Stimulated activated CD8-positive, alpha-beta memory T cell treated with anti-CD3 and anti-CD28 coated beads, Interleukin-4, amount 100 ng/mL, for 4 hours (primary cell): Measurements from ENCODE around the gene KCNG2.
"Not testable (repeated sequence)": the region's sequence is repeated elsewhere in the genome, so short reads cannot be mapped to it uniquely, and the experiment has no call there.

Source experiments
- DNase-seq, 2 donors: peaks; one replicate each; pipeline ENCODE4 v3.0.0-alpha.2; 2020; ENCODE audit warnings: low read depth in 2 of 2, low spot score in 1 of 2

The KCNG2 gene, protein sequence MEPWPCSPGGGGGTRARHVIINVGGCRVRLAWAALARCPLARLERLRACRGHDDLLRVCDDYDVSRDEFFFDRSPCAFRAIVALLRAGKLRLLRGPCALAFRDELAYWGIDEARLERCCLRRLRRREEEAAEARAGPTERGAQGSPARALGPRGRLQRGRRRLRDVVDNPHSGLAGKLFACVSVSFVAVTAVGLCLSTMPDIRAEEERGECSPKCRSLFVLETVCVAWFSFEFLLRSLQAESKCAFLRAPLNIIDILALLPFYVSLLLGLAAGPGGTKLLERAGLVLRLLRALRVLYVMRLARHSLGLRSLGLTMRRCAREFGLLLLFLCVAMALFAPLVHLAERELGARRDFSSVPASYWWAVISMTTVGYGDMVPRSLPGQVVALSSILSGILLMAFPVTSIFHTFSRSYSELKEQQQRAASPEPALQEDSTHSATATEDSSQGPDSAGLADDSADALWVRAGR

DNA sequence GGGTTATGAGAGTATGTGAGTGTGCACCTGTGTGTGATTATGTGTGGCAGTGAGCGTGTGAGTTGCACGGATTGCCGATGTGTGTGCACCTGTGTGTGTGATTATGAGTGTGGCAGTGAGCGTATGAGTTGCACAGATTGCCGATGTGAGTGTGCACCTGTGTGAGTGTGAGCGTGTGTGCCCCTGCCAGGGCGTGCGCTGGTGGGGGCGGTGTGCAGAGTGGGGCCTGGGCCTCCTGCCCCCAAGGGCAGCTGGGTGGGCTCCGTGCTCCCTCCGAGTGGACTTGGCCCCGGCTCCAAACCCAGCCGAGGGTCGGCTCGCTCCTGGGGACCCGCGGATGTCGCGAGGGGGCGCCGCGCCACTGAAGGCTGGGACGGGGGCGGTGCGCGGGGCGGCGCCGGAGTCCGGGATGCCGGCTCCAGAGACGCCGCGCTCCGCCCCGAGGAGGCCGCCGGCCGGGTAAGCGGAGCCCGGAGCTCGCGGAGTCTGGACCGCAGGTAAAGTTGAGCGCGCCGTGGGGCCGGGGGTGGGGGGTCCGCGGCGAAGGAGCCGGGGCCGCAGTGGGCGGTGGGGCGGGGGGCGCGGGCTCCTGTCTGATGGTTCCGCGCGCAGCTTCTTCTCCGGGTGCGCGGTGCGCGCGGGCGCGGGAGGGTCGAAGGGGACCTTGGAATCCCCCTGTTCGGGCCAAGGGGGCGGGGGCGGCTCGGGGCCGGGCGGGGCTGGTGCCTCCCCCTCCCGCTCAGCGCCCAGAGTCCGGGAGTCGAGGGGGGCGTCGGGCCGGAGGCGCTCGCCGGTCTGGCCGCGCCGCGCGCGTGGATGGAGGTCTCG lies at the start of gene KCNG2:
KCNG2 (plus strand) TSS at position 421 of the 828 bp plus-strand sequence. CDS start 65,730 bp downstream, outside the sequence.
- no peak for DNase-seq

DNA sequence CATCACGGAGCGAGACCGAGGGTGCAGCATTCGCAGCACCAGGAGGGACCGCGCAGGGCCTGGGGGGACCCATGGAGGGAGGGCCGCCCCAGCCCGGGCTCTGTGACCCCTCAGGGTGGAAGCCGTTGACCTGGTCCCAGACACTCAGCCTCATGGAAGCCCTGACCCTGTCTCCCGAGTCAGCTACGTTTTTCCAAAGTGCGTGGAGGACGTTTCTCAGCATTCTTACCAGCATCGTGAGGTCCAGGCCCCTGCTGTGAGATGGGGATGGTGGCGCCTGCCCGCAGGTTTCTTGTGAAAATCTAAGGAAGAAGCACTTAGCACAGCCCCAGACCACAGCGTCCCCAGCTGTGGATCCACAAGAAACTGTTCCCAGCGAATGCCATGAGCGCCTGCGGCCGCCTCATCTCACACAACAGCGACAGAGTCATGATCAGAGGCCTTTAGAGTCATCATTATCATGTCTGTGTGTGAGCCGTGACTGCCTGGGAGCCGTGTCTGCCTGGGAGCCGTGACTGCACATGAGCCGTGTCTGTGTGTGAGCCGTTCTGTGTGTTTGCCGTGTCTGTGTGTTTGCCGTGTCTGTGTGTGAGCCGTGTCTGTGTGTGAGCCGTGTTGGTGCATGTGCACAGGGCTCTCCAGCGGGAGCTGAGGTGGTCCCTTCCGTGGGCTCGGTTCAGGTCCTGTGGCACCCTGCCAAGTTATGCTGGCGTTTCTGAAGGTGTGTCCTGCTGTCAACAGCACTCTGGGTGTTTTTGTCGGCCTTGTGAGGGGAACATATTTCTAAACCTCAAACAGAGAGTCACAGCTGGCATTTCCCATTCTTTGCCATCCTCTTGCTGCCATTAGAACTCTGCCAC lies 49.2 kb upstream of the KCNG2 start:
- no peak for DNase-seq

DNA sequence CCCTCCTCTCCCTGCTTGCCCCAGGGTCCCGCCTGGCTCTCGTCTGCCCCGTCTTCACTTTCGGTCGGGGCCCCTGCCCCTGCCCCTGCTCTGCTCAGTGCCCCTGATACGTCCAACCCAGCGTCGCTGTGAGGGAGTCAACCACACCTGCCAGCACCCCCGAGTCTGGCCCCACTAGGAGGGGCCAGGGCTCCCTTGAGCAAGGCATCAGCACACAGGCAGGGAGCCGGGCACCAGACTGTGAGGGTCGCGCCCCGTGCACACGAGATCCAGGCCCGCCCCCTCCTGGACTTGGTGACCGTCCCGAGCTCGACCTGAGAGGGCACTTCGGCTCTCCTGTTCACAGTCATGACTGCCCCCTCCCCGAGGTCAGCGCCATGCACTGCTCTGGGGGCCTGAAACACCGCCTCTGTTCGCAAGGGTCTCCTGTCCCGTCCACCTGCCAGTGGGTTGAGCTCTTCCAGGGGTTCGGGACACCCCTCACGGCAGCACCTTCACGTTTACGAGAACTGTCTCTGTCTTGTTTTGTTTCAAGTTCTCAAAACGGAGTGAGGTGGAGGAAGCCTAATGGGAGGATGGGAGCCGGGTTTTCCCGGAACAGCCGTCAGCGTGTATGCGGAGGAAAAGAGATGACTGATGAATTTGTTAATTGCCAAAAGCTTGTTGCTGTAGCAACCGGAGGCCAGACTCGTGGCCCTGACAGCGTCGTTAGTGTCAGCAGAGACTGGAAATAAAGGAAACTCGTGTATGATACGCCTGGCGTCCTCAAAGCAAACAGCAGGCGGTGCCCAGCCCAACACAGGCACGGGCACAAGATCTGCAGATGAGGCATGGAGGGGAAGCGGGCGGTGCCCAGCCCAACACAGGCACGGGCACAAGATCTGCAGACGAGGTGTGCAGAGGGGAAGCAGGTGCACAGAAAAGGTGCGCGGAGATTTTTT lies 48.2 kb upstream of the KCNG2 start:
- no peak for DNase-seq

DNA sequence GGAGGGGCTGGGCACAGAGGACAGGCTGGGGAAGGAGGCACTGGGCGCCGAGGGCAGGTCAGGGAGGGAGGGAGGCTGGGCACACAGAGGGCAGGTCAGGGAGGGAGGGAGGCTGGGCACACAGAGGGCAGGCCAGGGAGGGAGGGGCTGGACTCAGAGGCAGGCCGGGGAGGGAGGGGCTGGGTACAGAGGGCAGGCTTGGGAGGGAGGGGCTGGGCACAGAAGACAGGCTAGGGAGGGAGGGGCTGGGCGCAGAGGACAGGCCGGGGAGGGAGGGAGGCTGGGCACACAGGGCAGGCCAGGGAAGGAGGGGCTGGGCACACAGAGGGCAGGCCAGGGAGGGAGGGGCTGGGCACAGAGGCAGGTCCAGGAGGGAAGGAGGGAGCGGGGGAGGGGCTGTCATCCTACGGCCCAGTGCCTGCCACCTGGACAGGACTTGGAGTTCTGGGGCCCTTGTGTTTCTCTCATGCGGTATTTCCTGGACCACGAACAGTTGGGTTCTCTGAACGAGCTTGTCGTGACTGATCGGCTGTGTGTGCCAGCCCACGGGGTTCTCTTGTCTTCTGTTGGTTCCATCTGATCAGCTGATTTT lies 46.7 kb upstream of the KCNG2 start:
- no peak for DNase-seq

DNA sequence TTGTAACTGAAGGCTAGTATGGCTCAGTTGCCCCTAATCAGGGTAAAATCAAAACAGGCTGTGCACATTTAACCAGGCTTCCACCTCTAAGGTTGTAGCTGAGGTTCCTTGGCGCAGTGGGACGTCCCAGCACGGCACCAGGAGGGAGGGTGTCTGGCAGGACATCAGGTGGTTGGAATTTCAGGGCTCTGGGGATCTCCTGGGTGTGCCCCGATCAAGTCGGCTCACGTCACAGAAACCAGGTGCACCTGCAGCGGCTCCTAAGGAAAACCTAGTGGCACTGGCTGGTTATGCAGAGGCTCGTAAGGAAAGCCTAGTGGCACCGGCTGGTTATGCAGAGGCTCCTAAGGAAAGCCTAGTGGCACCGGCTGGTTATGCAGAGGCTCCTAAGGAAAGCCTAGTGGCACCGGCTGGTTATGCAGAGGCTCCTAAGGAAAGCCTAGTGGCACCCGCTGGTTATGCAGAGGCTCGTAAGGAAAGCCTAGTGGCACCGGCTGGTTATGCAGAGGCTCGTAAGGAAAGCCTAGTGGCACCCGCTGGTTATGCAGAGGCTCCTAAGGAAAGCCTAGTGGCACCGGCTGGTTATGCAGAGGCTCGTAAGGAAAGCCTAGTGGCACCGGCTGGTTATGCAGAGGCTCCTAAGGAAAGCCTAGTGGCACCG lies 45.7 kb upstream of the KCNG2 start:
- not testable (repeated sequence) for DNase-seq

DNA sequence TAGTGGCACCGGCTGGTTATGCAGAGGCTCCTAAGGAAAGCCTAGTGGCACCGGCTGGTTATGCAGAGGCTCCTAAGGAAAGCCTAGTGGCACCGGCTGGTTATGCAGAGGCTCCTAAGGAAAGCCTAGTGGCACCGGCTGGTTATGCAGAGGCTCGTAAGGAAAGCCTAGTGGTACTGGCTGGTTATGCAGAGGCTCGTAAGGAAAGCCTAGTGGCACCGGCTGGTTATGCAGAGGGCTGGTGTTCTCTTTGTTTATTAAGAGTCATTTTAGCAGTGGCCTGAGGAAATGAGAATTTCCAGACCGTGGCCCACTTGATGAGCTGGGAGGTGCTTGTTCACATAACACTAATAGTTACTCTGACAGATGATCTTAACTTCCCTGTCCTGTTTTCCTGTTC lies 44.8 kb upstream of the KCNG2 start:
- not testable (repeated sequence) for DNase-seq

DNA sequence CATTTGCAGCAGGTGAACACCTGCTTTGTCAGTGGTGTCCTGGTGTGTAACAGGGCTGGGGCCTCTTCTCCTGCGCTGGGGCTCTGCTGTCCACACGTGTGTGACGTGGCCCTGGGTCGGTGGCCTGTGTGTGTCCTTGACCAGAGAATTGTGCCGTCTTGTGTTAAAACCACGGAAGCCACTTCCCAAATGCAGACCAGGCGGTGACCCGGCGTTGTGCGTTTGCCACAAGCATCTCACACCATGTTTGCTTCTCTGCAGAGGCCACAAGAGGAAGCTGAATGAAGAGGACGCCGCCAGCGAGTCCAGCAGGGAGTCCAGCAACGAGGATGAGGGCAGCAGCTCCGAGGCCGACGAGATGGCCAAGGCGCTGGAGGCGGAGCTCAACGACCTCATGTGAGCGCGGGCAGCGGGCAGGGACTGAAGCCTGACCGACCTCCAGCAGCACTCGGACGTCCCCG lies 44.3 kb upstream of the KCNG2 start:
- DNase-seq = no peak

DNA sequence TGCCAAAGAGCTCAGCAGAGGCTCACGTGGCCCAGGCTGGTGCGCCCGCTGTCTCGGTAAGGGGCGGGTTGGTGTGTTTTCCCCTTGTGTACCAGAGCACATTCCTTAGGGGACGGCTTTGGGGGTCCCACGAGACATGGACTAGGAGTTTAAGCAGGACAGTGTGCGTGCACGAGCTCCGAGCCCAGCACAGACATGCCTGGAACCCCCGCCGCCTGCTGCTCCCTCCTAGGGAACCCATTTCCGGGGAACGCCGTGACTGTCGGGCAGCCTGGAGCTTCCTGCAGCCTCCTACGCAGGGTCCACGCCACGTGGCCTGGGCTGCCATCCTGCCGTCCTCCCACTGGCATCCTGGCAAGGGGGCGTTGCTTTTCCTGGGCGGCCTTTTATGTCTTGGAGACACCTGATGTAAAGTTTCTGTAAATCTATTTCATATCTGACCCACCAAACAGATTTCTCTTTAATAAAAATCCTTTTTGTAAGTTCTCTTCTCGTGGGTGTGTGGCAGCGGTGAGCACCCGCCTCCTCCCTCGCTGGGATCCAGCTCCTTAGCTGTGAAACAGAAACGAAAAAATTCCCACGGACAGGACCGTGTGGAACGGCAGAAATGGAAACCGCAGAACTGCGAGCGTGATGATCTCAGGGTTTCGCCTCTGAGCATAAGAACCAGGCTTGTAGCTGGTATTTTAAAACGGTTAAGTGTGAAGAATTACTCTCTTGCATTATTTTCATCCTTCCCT lies 43.5 kb upstream of the KCNG2 start:
- DNase-seq = no peak

DNA sequence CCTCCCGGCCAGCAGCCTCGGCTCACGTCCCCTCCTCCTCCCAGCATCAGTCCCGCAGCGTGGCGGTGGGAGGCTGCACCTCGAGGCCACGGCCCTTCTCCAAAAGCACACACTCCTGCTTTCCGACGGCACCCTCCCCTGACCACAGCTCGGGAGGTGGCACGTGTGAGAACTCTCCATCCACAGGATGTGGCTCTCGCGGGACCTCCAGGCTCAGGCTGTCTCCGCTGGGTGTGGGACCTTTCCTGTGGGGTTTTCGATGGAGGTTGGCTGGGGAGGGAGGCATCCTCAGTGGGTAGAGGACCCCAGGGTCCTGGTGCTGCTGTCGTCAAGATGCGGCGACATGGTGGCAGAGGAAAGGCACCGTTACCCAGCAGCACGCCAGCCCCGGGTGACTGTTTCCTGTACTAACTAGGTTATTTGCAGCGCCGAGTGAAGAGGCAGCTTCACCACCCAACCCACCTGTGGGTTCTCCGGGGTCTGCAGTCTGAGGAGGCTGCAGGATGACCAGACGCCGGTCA lies 42.8 kb upstream of the KCNG2 start:
- no peak for DNase-seq

DNA sequence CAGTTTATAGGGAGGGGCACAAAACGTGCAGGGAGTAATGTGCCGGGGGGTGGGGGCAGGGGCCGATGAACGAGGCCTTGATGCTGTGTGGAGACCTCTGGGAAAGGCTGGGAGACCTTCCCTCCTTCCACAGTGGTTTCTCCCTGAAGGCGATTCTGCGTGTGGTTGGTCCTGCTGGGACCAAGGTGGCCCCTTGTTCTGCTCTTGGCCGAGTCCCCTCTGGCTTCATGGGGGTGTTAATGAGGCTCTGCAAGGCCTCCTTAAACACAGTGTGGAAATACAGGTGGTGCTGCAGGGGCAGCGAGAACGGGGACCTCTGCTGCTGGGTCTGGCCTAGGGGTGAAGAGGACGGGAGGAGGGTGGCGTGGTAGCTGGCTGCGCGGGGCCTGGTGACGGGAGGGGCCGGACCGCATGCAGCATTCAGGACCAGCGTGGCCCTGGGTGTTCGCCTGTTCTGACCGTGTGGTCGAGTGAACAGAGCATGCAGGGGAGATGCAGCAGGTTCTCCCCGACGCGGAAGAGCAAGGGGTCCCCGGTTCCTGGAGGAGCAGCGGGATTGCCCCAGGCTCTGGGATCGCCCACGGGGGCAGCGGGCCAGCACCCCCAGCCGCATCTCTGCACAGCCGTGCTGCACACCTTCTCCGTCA lies 42.1 kb upstream of the KCNG2 start:
- no peak for DNase-seq

DNA sequence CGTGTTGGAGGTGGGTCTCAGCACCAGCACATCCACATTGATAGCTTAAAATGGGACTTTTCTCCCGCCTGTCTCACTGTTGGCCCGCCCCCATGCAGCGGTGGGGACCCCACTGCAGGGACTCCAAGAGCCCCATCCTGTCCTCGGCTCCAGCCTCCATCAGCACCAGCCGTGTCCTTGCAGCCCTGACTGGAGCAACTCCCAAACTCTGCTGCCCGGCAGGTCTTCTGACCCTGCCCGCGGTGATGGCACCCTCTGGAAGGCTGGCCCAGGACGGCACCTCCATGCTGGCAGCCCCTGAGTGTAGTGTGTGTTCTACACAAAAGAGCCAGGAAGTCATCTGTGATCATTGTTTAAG lies 41.6 kb upstream of the KCNG2 start:
- no peak for DNase-seq

DNA sequence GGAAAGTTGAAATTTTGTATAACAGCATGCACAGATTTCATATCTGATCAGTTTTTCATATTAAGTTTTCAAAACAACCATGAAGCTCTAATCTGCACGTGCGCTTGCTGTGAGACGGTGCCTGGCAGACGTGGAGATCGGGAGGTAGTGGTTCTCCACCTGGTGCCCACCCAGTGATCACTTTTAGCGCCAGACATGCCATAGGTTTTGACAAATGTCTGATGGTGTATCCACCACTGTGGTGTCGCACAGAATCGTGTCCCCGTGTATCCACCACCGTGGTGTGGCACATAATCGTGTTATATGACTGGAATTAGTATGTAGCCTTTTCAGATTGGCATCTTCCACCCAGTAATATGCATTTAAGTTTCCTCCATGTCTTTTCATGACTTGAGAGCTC lies 40.9 kb upstream of the KCNG2 start:
- DNase-seq = no peak

DNA sequence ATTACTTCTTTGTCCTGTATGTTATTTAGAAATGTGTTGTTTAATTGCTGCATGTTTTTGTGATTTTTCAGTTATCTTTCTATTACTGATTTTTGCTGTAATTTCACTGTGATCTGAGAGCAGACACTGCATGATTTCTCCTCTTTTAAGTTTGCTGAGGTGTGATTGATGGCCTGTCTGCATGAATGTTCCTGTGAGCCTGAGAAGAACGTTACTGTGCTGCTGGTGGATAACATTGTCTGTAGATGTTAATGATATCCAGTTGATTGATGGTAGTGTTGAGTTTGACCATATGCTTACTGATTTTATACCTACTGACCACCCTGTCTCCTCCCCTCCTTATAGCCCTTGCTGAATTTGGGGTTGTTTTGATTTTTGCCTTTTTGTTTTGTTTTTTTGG lies 37.4 kb upstream of the KCNG2 start:
- DNase-seq = no peak

DNA sequence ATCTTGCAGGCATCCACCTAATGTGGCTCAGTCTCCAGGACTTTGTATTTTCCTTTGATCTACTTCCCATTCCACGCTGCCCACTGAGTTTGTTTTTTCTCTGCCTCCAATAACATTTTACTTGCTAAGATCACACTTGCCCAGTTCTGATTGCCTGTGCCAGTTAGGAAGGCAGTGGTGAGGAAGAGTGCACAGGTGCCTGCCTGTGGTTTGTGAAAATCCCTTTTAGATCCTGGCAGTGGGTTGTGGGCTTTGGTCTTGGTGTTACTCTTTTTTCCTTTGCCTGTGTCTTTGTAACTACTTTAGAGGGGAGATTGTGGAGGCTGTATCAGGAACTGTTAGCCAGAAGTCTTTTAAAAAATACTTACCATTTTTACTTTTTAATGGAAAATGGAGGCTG lies 36.9 kb upstream of the KCNG2 start:
- no peak for DNase-seq

DNA sequence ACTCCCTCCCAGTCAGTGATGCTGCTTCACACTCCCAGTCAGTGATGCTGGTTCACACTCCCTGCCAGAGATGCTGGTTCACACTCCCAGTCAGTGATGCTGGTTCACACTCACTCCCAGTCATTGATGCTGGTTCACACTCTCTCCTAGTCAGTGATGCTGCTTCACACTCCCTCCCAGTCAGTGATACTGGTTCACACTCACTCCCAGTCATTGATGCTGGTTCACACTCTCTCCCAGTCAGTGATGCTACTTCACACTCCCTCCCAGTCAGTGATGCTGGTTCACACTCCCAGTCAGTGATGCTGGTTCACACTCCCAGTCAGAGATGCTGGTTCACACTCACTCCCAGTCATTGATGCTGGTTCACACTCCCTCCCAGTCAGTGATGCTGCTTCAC lies 34.3 kb upstream of the KCNG2 start:
- DNase-seq = no peak

DNA sequence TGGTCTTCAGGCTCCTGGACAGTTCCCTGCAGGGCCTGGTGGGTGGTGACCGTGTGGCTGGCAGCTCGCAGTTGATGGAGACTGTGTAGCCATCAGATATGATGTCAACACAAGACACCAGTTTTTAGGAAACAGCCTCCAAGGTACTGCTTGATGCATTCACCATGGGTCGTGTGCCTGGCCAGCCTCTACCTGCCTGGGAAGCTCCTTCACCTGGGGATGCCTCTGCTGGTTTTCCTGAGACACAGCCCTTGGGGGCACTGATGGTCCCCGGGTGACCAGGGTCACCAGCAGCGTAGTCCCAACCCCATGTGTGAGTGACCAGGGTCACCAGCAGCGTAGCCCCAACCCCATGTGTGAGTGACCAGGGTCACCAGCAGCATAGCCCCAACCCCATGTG lies 33.6 kb upstream of the KCNG2 start:
- no peak for DNase-seq

DNA sequence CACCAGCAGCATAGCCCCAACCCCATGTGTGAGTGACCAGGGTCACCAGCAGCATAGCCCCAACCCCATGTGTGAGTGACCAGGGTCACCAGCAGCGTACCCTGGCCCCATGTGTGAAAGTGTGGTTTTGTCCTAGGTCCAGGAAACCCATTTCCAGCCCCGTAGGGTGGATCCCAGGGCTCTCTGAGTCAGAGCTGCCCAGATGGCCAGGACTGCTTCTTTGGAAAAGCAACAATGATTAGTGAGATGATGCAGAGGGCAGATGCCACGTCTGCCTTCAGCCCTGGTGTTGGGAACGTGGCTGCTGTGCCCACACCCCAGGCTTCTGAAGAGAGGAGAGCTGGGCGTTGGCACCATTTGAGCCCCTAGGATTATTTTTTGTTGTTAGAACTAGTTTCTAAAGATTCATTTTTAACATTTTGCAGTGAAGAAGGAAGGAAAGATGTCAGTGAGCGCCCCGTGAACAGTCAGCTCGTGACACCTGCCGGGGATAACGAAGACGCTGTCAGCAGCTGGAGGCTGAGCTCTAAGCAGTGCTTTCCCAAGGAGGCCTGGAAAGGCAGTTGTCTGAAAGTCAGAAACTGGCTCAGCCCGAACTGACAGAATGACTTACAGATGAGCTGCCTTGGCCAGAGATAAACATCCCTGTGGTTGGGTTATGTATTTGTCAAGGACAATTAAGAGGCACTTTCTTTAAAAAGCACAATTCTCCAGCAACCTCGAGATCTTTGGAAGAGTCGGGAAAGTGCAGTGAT lies 32.1 kb upstream of the KCNG2 start:
- DNase-seq = no peak
